NCI-H446 (cell line): ENCODE data around the gene AGMO.

Source experiments
- DNase-seq, 2 experiments: peaks; one replicate each; lab custom pipeline; 2025; lab: John Stamatoyannopoulos, UW

Gene AGMO

GRCh38 chr7:15457990-15458955, 103.5 kb downstream of the AGMO start:
- no peak for DNase-seq

GRCh38 chr7:15452670-15453069, 109.1 kb downstream of the AGMO start:
- DNase-seq = no peak

DNA sequence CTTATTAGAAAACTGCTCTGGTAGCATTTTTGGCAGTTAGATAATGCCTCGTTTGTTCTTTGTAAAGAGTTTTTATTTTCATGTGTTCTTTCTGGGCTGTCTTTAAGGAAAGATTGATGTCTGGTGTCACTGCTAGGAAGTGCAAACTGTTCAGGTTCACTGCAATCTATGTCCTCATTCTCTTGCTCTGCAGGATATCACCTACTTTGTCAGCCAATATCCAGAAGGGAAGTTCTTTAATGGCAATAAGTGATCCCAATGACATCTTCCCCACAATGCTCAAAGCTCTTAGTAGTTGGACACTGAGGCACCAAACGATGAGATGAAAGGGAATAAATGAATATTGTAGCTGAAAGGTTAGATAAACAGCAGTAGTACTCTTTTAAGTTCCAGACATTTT, 115.1 kb downstream of the AGMO start:
- no peak for DNase-seq

DNA sequence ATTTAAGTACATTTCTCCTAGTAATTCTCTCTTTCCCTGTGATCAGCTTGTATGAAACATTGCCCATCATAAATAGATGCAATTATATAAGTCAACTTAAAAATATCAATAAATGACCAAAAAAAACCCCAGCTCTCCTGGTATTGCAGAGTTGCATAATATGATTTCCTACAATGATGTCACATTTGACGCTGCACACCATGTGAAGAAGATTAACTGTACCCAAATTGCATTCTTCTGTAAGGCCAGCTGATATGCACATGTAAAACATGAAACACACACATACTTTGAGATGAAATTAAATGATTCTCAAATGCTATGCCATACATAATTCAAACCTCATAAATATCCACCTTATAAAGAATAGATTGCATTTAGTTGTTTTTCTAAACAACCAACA, 115.5 kb downstream of the AGMO start:
- no peak for DNase-seq

GRCh38 chr7:15441915-15442314, 119.9 kb downstream of the AGMO start:
- DNase-seq = no peak

- no peak for DNase-seq
Measured at GRCh38 chr7:15440482-15440881, 121.3 kb downstream of the AGMO start.

DNA sequence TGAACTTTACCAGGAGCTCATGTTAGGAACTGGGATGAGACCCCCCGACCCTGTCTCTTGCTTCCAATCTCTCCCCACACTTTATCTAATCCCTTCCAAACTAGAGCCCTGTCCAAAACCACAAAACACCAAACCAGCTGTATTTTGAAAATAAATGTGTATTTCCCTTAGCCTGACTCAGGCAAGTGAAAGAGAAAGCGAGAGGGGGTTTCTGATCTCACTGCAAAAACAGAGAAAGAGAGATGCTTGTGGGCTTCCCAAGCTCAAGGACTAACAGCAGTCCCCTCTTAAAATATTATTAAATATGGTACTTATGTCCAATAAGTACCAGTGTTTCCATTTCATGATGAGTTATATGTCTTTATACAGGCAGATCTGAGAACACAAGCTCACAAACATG, 122.0 kb downstream of the AGMO start:
- DNase-seq = no peak

GRCh38 chr7:15433151-15433550, 128.7 kb downstream of the AGMO start:
- no peak for DNase-seq

DNA sequence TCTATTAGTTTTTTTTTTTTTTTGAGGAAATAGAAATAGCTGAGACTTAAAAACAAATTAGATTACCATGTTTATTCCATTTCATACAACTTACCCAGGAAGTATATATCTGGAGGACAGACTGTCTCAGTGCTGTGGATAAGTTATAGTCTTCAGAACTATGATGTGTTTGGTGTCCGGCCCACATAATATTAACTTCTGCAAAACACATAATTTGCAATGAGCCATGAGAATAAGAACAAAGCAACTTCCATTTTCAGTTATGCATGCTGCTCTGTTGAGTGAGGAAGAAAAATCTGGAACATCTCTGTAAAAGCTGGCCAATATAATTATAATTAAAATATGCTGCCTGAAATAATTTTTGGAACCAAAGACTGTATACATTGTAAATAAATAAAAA, 130.9 kb downstream of the AGMO start:
- DNase-seq = no peak

GRCh38 chr7:15430191-15430590, 131.6 kb downstream of the AGMO start:
- no peak for DNase-seq

DNA sequence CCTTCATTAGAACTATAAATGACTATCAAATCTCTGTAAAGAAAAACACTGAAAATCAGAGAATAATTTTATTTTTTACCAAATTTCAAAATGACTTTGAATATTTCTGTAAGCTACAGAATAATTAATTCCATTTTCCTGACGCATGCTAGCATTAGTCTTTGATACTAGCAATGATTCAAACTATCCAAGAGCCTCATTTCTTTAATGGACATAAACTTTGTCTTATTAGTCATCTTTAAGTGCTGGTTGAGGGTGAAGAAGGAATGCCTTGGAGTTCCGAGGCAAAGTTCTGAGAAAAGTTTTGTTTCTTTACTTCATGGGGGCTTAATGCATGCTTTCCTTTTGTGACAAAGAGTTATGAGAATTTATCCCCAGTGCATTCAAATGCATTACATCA, 137.3 kb downstream of the AGMO start:
- no peak for DNase-seq

DNA sequence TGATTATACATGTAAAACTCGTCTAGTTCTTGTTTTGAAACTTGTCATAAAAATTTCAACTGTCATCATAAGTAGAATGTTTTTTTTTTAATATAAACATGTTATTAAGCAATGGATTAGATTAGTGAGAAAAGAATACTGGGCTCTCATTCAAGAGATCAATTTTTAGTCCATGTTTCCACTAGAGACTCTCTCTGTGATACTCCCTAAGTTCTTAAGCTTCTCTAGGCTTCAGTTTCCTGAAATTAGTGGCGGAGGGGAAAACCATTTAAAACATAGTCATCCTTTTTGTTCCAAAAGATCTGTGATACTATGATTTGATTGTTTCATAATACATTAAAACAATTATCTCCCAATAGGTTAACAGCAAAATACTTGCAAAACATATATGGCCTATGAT, 142.2 kb downstream of the AGMO start:
- DNase-seq = no peak

DNA sequence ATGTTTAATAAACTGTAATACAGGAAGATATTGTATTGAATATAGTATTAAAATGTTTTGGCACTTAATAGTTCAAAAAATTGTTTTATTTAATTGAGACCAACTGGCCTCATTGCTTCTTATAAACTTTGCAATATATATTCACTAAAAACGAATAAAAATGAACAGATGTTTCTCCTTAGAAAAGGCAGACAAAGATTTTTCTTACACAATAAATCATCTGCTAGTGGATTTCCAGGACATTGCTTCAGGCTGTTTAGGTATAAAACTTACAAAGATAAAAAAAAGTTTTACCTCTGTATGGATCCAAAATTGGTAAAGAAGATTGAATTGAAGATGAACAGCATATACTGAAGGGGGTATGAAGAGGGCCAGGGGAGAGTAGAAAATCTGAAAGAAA, 143.6 kb downstream of the AGMO start:
- DNase-seq = no peak

DNA sequence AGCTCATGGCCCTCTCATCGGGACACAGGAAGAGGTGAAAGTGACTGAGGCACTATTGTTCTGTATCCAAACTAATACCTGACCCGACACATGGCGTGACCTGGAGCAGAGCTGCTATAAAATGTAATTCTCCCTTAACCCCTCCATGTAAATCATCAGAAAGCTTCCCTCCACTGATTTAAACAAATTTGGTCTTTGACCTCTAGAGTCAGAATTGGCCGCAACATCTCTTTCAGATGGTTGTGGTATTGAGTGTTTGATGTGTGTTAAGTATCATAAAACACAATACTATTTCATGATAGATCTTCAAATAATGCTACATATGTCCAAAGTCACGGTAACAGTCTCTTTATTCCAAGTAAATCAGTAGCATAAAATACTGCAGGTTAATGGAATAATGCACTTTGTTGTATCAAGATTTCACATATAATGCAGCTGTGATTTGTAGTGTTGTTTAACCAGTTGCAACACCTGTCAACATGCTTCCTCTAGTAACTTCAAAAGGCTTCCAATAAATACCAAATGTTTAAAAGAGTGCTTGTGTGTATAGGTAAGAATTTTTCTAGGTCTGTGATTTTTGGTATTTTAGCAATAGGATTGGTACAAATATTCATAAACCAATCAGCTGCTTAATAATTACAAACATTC, 144.3 kb downstream of the AGMO start:
- DNase-seq = no peak

GRCh38 chr7:15411019-15411418, 150.8 kb downstream of the AGMO start:
- no peak for DNase-seq

- no peak for DNase-seq
Measured at GRCh38 chr7:15407910-15408309, 153.9 kb downstream of the AGMO start.

DNA sequence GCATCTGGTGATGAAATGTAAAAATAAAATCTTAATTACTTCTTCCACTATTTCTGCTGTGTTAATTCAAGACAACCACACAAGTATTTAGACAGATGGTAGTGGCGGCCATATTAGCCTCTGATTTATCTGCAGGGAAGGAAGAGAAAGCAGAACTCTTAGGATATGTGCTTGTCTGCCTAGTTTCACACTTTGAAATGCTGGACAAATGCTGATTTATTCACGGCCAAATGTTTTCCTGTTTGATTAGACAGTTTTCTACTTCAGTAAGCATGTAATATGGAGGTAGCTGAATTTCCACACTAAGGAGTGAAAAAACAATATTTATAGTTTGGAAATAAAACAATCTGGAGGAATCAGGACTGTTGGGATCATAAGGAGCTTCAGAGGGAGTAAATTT, 158.1 kb downstream of the AGMO start:
- DNase-seq = peak in 1 of 2 experiments; percentile 19

- DNase-seq = no peak
Measured at GRCh38 chr7:15403315-15403714, 158.5 kb downstream of the AGMO start.

GRCh38 chr7:15402436-15403136, 159.2 kb downstream of the AGMO start:
- DNase-seq = no peak

- DNase-seq = no peak
Measured at GRCh38 chr7:15400440-15400839, 161.4 kb downstream of the AGMO start.

DNA sequence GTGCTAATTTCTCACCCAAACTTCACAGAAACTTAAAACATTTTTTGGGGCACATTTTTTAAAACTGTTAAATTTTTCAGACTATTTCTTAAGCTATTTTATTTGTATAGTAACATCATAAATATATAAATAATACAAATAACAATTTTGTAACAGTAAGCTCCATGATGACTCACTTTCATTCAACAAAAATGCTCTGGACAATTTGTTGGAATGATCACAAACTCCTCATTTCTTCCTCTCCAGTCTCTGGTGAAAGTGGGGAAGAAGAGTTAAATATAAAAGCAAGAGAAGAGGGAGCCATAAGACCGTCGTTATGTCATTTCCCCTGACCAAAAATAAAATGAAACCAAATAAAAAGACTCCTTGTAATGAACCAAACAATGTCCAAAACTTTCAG, 162.4 kb downstream of the AGMO start:
- DNase-seq = no peak

- no peak for DNase-seq
Measured at GRCh38 chr7:15397922-15398760, 163.7 kb downstream of the AGMO start.
